CD14-positive monocyte (primary cell): ENCODE data around the gene MRTFA. TPM values are rescaled to one million over a fixed set of nuclear protein-coding genes. Genes with fewer than 3 reads are reported as not detected.
A peak's percentile ranks its signal among the peaks of the same experiment; 100 is the strongest.

Source experiments
- DNase-seq, 3 donors: peaks; one replicate each; pipeline ENCODE4 v3.0.0-alpha.2; 2011 to 2022
- H2AFZ ChIP-seq: 2 replicates; pipeline ENCODE4 v1.6.0; 2012; ENCODE audit warnings: mild to moderate bottlenecking, low read depth, low read length, inconsistent platforms; ENCODE audit not compliant: insufficient read depth, poor library complexity, severe bottlenecking
- H3K27ac ChIP-seq, 2 donors: 1 replicate in 1 of 2; 2 replicates in 1 of 2; pipeline ENCODE4 v1.5.1; 2012 to 2013; ENCODE audit warnings: low read length in 2 of 2, control low read depth in 1 of 2, inconsistent platforms in 1 of 2, low read depth in 1 of 2, mild to moderate bottlenecking in 1 of 2
- H3K27me3 ChIP-seq, 2 donors: one replicate each; pipeline versions ENCODE4 v1.6.0 to v1.6.1; 2011 to 2013; ENCODE audit warnings: low read length in 2 of 2; ENCODE audit not compliant: control insufficient read depth in 2 of 2, insufficient read depth in 2 of 2
- H3K36me3 ChIP-seq, 2 donors: replicated peaks in 1 of 2; 1 replicate in 1 of 2; 2 replicates in 1 of 2; pipeline versions ENCODE4 v1.5.1 to v1.6.1; 2012 to 2013; ENCODE audit warnings: low read length in 2 of 2, control low read depth in 1 of 2, inconsistent platforms in 1 of 2, mild to moderate bottlenecking in 1 of 2; ENCODE audit not compliant: insufficient read depth in 2 of 2, control insufficient read depth in 1 of 2
- H3K4me1 ChIP-seq, 2 donors: 1 replicate in 1 of 2; 2 replicates in 1 of 2; pipeline versions ENCODE4 v1.5.1 to v1.6.1; 2012 to 2013; ENCODE audit warnings: low read length in 2 of 2, control low read depth in 1 of 2, inconsistent platforms in 1 of 2, mild to moderate bottlenecking in 1 of 2, moderate library complexity in 1 of 2; ENCODE audit not compliant: insufficient read depth in 2 of 2, control insufficient read depth in 1 of 2
- H3K4me2 ChIP-seq: replicated peaks from 2 replicates; pipeline ENCODE3; 2012; ENCODE audit warnings: low read length, moderate library complexity, mild to moderate bottlenecking; ENCODE audit not compliant: poor library complexity, severe bottlenecking; ENCODE audit errors: extremely low read depth
- H3K4me3 ChIP-seq, 3 experiments: fragments of 200-600 bp in 1 of 3; sonication (generic) in 1 of 3; replicated peaks in 1 of 3; 1 replicate in 2 of 3; 2 replicates in 1 of 3; pipeline ENCODE4 v1.5.1; 2011 to 2013; ENCODE audit warnings: low read length in 3 of 3, mild to moderate bottlenecking in 3 of 3, control low read depth in 2 of 3, low read depth in 2 of 3, inconsistent platforms in 1 of 3, moderate library complexity in 1 of 3
- H3K79me2 ChIP-seq: 2 replicates; pipeline ENCODE4 v1.6.0; 2012; ENCODE audit warnings: mild to moderate bottlenecking, control low read depth, inconsistent platforms, low read length, moderate library complexity; ENCODE audit not compliant: insufficient read depth
- H3K9ac ChIP-seq: 2 replicates; pipeline ENCODE4 v1.6.0; 2017; ENCODE audit warnings: low read length, mild to moderate bottlenecking; ENCODE audit not compliant: insufficient read depth, poor library complexity, severe bottlenecking
- H3K9me3 ChIP-seq, 2 donors: replicated peaks in 1 of 2; 1 replicate in 1 of 2; 2 replicates in 1 of 2; pipeline versions ENCODE4 v1.5.1 to v1.6.1; 2012 to 2013; ENCODE audit warnings: low read length in 2 of 2, control low read depth in 1 of 2; ENCODE audit not compliant: control insufficient read depth in 1 of 2, insufficient read depth in 1 of 2
- H4K20me1 ChIP-seq: 2 replicates; pipeline ENCODE4 v1.6.0; 2012; ENCODE audit warnings: mild to moderate bottlenecking, low read length, control low read depth, moderate library complexity; ENCODE audit not compliant: insufficient read depth
- H3K27ac Mint-ChIP-seq, 7 donors: one replicate each; pipeline ENCODE4 v1.8.0; 2020; ENCODE audit warnings: mild to moderate bottlenecking in 7 of 7, mixed read lengths in 7 of 7, moderate library complexity in 6 of 7, inconsistent platforms in 2 of 7
- H3K27me3 Mint-ChIP-seq, 3 donors: one replicate each; pipeline ENCODE4 v1.8.0; 2021 to 2022; ENCODE audit warnings: low read depth in 3 of 3, mild to moderate bottlenecking in 3 of 3, mixed read lengths in 3 of 3, moderate library complexity in 3 of 3, inconsistent platforms in 1 of 3
- H3K36me3 Mint-ChIP-seq, 2 donors: one replicate each; pipeline ENCODE4 v1.8.0; 2020; ENCODE audit warnings: mixed read lengths in 2 of 2, inconsistent platforms in 1 of 2, mild to moderate bottlenecking in 1 of 2
- H3K4me1 Mint-ChIP-seq: one replicate; pipeline ENCODE4 v1.8.0; 2020; ENCODE audit warnings: mild to moderate bottlenecking, mixed read lengths
- H3K4me3 Mint-ChIP-seq, 2 donors: one replicate each; pipeline ENCODE4 v1.8.0; 2020; ENCODE audit warnings: mild to moderate bottlenecking in 2 of 2, mixed read lengths in 2 of 2, moderate library complexity in 1 of 2
- H3K9me3 Mint-ChIP-seq, 7 donors: one replicate each; pipeline ENCODE4 v1.8.0; 2020 to 2022; ENCODE audit warnings: mixed read lengths in 7 of 7, mild to moderate bottlenecking in 6 of 7, moderate library complexity in 6 of 7, inconsistent platforms in 2 of 7
- WGBS: methylation state at CpG from one replicate; pipeline ENCODE4 v1.1.5; 2013; ENCODE audit warnings: missing lambda C conversion rate; ENCODE audit not compliant: insufficient coverage; 5-methylcytosine and 5-hydroxymethylcytosine counted together
- intact Hi-C, 2 donors: fragments of 100-400 bp; cut with micrococcal nuclease; formaldehyde crosslinking; loops; one replicate each; pipeline versions ENCODE4 v1.15.0 to v1.15.1; 2023
- polyA plus RNA-seq, 3 donors: library from polyadenylated mRNA; depleted of rRNA in 1 of 3; unstranded in 2 of 3; stranded (reverse) in 1 of 3; fragments of 300-500 nt in 2 of 3; fragments of >200 nt in 1 of 3; fragmentation: Illumina TruSeq in 2 of 3; gene quantifications; 1 replicate in 2 of 3; 2 replicates in 1 of 3; pipeline ENCODE4 v1.2.3, GENCODE V29; 2012 to 2021
- TF ChIP-seq, protein P1 (sequence below): fragments of 200-600 bp; IDR thresholded peaks from one replicate; pipeline ENCODE4 v1.8.0; 2022; ENCODE audit warnings: antibody characterized with exemption, mild to moderate bottlenecking

Gene MRTFA
- polyA plus RNA-seq, 3 donors, result 14.1 to 33.8 (median 18.9) TPM

DNA sequence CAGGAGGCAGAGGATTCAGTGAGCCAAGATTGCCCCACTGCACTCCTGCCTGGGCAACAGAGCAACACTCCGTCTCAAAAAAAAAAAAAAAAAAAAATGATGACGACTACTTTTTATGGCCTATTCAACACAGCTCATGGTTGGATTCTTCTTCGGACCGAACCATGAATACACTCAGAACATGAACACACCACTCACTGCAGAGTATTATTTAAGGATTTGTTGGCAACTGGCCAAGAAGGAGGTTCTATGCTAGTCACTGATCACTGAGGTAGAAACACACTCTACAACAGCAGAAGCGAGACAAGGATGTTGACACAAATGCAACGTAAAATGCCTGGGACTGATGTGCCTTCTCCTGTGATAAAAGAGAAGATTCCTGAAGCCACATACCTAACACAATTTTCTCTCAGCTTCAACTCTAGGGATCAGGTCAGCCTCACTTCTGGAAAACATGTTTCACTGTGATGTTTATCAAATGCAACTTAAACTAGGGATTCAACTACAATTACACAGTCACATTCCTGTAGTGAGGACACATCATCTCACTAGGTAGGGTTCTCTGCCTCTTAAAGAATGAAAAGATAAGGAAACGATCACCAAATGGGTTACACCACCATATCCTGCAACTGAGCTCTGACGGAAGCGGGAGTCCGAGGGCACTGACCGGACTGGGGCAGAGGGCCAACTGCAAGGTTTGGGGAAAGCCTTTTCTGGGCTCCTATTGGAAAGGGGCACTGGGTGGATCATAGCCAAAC, 183.6 kb downstream of the MRTFA start:
- Histone ChIP-seq H3K4me3 (peak overlapping the region in 1 of 3 experiments; percentile 40), H3K4me1 (peaks cover 78 to 93% of the 10 kb centered on the region in 2 donors), H3K27me3 (no peaks in the 10 kb centered on the region), H3K4me2 (peak overlapping the region; percentile 54), H2AFZ (no peak overlapping the region), H3K9me3 (no peaks in the 10 kb centered on the region), H3K9ac (no peak overlapping the region), H4K20me1 (peaks cover 100% of the 10 kb centered on the region), H3K79me2 (peaks cover 100% of the 10 kb centered on the region), H3K27ac (peak overlapping the region; percentile 31 to 75), H3K36me3 (peaks cover 0 to 40% of the 10 kb centered on the region in 2 donors)
- intact Hi-C loops, result no loop called here
- no peaks in the 10 kb centered on the region for H3K9me3 Mint-ChIP-seq
- WGBS, result no CpG with 5 or more reads among the region's 11 CpGs
- TF ChIP-seq, protein P1, sequence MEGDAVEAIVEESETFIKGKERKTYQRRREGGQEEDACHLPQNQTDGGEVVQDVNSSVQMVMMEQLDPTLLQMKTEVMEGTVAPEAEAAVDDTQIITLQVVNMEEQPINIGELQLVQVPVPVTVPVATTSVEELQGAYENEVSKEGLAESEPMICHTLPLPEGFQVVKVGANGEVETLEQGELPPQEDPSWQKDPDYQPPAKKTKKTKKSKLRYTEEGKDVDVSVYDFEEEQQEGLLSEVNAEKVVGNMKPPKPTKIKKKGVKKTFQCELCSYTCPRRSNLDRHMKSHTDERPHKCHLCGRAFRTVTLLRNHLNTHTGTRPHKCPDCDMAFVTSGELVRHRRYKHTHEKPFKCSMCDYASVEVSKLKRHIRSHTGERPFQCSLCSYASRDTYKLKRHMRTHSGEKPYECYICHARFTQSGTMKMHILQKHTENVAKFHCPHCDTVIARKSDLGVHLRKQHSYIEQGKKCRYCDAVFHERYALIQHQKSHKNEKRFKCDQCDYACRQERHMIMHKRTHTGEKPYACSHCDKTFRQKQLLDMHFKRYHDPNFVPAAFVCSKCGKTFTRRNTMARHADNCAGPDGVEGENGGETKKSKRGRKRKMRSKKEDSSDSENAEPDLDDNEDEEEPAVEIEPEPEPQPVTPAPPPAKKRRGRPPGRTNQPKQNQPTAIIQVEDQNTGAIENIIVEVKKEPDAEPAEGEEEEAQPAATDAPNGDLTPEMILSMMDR, result no peak
- peaks cover 24 to 54% of the 10 kb centered on the region in 2 donors for H3K36me3 Mint-ChIP-seq
- peak overlapping the region; percentile 48 to 75 for H3K4me3 Mint-ChIP-seq
- H3K27ac Mint-ChIP-seq, result peak overlapping the region; percentile 58 to 90 (median 80)
- peak in 1 of 3 donors; percentile 29 for DNase-seq
- peaks cover 93% of the 10 kb centered on the region for H3K4me1 Mint-ChIP-seq
- no peaks in the 10 kb centered on the region for H3K27me3 Mint-ChIP-seq

GRCh38 chr22:40451210-40451609, 185.3 kb downstream of the MRTFA start:
- H3K9me3 Mint-ChIP-seq, result no peaks in the 10 kb centered on the region
- intact Hi-C loops, result no loop called here
- H2AFZ ChIP-seq, result no peak overlapping the region

More at GRCh38 chr22:40451210-40451609, 185.3 kb downstream of the MRTFA start:
- no peak overlapping the region for H3K9ac ChIP-seq
- no CpG with 5 or more reads among the region's 8 CpGs for WGBS
- H3K27me3 ChIP-seq, result no peaks in the 10 kb centered on the region
- Mint-ChIP-seq H3K27ac (peak overlapping the region; percentile 7 to 90 (median 67)), H3K27me3 (no peaks in the 10 kb centered on the region), H3K4me1 (peaks cover 94% of the 10 kb centered on the region), H3K4me3 (peak overlapping the region in 1 of 2 donors; percentile 40), H3K36me3 (peaks cover 33 to 63% of the 10 kb centered on the region in 2 donors)
- peak overlapping the region in 1 of 3 experiments; percentile 24 for H3K4me3 ChIP-seq
- peaks cover 0 to 45% of the 10 kb centered on the region in 2 donors for H3K36me3 ChIP-seq
- peak overlapping the region; percentile 27 for H3K4me2 ChIP-seq
- DNase-seq, result no peak
- no peaks in the 10 kb centered on the region for H3K9me3 ChIP-seq
- peaks cover 100% of the 10 kb centered on the region for H3K79me2 ChIP-seq
- H3K4me1 ChIP-seq, result peaks cover 76 to 93% of the 10 kb centered on the region in 2 donors
- peak overlapping the region; percentile 2 to 74 for H3K27ac ChIP-seq
- TF ChIP-seq, protein P1, result no peak
- peaks cover 100% of the 10 kb centered on the region for H4K20me1 ChIP-seq
